Osteoblast (primary cell): ENCODE results near the gene PAPLN. TPM values are rescaled to one million over a fixed set of nuclear protein-coding genes. Genes with fewer than 3 reads are reported as not detected.

Experiments used
- DNase-seq: peaks from one replicate; pipeline ENCODE4 v3.0.0; 2011; ENCODE audit warnings: low spot score, mixed read lengths; ENCODE audit not compliant: insufficient read length; ENCODE audit errors: missing footprints
- H2AFZ ChIP-seq: 2 replicates; pipeline ENCODE4 v1.6.0; 2011; ENCODE audit warnings: mild to moderate bottlenecking, low read length
- H3K27ac ChIP-seq: 2 replicates; pipeline ENCODE4 v1.5.1; 2011; ENCODE audit warnings: mild to moderate bottlenecking, low read depth, low read length, moderate library complexity
- H3K27me3 ChIP-seq: 2 replicates; pipeline ENCODE4 v1.6.0; 2012; ENCODE audit warnings: mild to moderate bottlenecking, control low read depth, inconsistent platforms, low read length, moderate library complexity; ENCODE audit not compliant: insufficient read depth
- H3K36me3 ChIP-seq: 2 replicates; pipeline ENCODE4 v1.5.1; 2011; ENCODE audit warnings: mild to moderate bottlenecking, low read length, control low read depth, moderate library complexity; ENCODE audit not compliant: insufficient read depth
- H3K4me1 ChIP-seq: 2 replicates; pipeline ENCODE4 v1.5.1; 2011; ENCODE audit warnings: mild to moderate bottlenecking, low read length, control low read depth, moderate library complexity; ENCODE audit not compliant: insufficient read depth
- H3K4me2 ChIP-seq: 2 replicates; pipeline ENCODE4 v1.6.0; 2011; ENCODE audit warnings: mild to moderate bottlenecking, low read length; ENCODE audit not compliant: insufficient read depth
- H3K4me3 ChIP-seq: fragments of 200-600 bp; sonication (generic); 3 replicates; pipeline ENCODE4 v1.5.1; 2012; ENCODE audit warnings: mild to moderate bottlenecking, low read length, inconsistent platforms; ENCODE audit not compliant: insufficient read depth
- H3K79me2 ChIP-seq: 2 replicates; pipeline ENCODE4 v1.6.0; 2012; ENCODE audit warnings: mild to moderate bottlenecking, low read length, control low read depth, inconsistent platforms; ENCODE audit not compliant: insufficient read depth
- H3K9me3 ChIP-seq: 2 replicates; pipeline ENCODE4 v1.5.1; 2011; ENCODE audit warnings: low read depth, low read length, control low read depth
- H4K20me1 ChIP-seq: 2 replicates; pipeline ENCODE4 v1.6.0; 2012; ENCODE audit warnings: mild to moderate bottlenecking, low read length, control low read depth; ENCODE audit not compliant: insufficient read depth
- total RNA-seq: library from RNA; depleted of rRNA; stranded (reverse); fragments of >200 nt; gene quantifications from 2 replicates; pipeline ENCODE4 v1.2.3, GENCODE V29; 2012
- TF ChIP-seq, protein P1 (sequence below): IDR thresholded peaks from 2 replicates; pipeline ENCODE4 v1.5.1; 2011; ENCODE audit warnings: mild to moderate bottlenecking, low read depth, low read length, moderate library complexity; ENCODE audit errors: extremely low read depth

The PAPLN gene
- total RNA-seq, 1 donor: 5.8 TPM

DNA sequence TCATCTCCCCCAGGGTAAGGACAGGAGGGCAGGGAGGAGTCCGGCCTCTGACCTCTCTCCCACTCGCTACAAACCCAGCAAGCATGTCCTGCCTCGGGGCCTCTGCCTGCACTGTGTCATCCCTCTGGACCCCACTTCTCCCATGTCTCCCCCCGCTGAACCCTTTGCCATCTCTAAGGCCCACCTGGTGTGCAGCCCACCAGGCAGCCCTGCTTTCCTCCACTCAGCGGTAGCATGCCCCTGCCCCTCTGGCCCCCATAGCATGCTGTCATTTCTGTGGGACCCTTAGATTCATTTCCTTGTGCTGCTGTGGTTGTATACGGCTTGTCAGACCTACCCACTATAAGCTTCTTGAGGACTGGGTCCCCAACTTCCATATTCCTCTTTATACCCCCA lies 17.7 kb downstream of the PAPLN start:
- Histone ChIP-seq H2AFZ (no peak overlapping the region), H3K4me3 (no peak overlapping the region), H3K79me2 (no peaks in the 10 kb centered on the region), H3K4me1 (no peaks in the 10 kb centered on the region), H3K4me2 (no peak overlapping the region), H3K27ac (no peak overlapping the region), H3K36me3 (no peaks in the 10 kb centered on the region), H4K20me1 (no peaks in the 10 kb centered on the region), H3K27me3 (no peaks in the 10 kb centered on the region), H3K9me3 (no peaks in the 10 kb centered on the region)
- peak; percentile 38 for DNase-seq
- TF ChIP-seq, protein P1, sequence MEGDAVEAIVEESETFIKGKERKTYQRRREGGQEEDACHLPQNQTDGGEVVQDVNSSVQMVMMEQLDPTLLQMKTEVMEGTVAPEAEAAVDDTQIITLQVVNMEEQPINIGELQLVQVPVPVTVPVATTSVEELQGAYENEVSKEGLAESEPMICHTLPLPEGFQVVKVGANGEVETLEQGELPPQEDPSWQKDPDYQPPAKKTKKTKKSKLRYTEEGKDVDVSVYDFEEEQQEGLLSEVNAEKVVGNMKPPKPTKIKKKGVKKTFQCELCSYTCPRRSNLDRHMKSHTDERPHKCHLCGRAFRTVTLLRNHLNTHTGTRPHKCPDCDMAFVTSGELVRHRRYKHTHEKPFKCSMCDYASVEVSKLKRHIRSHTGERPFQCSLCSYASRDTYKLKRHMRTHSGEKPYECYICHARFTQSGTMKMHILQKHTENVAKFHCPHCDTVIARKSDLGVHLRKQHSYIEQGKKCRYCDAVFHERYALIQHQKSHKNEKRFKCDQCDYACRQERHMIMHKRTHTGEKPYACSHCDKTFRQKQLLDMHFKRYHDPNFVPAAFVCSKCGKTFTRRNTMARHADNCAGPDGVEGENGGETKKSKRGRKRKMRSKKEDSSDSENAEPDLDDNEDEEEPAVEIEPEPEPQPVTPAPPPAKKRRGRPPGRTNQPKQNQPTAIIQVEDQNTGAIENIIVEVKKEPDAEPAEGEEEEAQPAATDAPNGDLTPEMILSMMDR: no peak

DNA sequence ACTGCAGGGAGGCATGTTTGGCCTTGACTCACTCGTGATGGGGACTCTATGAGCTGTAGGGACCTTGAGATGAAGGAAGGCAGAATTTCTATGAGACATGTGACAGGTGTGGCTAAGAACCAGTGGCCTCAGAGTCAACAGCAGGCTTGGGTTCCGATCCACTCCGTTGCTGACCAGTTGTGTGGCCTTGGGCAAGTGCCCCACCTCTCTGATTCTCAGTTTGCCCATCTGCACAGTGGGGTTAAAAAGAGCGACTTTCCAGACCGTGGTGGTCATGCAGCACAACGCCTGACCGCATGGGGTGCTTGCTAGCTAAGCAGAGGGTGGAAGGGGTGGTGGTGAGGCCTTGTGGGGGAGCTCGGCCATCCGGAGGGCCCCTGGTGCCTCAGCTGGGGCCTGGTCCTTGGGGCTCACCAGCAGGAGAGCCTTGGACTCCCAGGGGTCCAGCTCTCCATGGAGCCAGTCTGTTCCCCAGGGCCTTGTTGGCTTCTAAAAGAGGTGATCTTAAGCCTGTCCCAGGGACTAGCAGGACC lies 18.5 kb downstream of the PAPLN start:
- Histone ChIP-seq H3K9me3 (no peaks in the 10 kb centered on the region), H3K79me2 (no peaks in the 10 kb centered on the region), H3K27me3 (no peaks in the 10 kb centered on the region), H3K4me1 (no peaks in the 10 kb centered on the region), H4K20me1 (no peaks in the 10 kb centered on the region), H3K4me2 (no peak overlapping the region), H3K4me3 (no peak overlapping the region), H3K36me3 (no peaks in the 10 kb centered on the region), H2AFZ (no peak overlapping the region), H3K27ac (no peak overlapping the region)
- TF ChIP-seq, protein P1: no peak
- peak; percentile 79 for DNase-seq

DNA sequence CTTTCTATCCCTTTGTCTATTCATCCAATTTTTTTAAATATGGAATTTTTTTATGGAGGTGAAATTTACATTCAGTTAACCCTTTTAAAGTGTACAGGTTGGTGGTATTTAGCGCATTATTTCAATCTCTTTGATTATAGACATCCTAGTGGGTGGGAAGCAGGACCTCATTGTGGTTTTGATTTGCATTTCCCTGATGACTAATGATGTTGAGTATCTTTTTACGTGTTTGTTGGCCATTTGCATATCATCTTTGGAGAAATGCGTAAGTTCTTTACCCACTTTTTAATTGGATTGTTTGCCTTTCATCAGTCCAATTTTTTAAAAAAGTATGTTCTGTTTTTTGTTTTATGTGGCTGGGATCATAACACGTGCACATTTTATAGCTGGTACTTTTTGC lies 20.8 kb downstream of the PAPLN start:
- Histone ChIP-seq H3K79me2 (no peaks in the 10 kb centered on the region), H3K4me2 (no peak overlapping the region), H2AFZ (no peak overlapping the region), H3K4me3 (no peak overlapping the region), H3K36me3 (no peaks in the 10 kb centered on the region), H3K27me3 (no peaks in the 10 kb centered on the region), H4K20me1 (no peaks in the 10 kb centered on the region), H3K9me3 (no peaks in the 10 kb centered on the region), H3K27ac (no peak overlapping the region), H3K4me1 (no peaks in the 10 kb centered on the region)
- DNase-seq: no peak
- TF ChIP-seq, protein P1: no peak

DNA sequence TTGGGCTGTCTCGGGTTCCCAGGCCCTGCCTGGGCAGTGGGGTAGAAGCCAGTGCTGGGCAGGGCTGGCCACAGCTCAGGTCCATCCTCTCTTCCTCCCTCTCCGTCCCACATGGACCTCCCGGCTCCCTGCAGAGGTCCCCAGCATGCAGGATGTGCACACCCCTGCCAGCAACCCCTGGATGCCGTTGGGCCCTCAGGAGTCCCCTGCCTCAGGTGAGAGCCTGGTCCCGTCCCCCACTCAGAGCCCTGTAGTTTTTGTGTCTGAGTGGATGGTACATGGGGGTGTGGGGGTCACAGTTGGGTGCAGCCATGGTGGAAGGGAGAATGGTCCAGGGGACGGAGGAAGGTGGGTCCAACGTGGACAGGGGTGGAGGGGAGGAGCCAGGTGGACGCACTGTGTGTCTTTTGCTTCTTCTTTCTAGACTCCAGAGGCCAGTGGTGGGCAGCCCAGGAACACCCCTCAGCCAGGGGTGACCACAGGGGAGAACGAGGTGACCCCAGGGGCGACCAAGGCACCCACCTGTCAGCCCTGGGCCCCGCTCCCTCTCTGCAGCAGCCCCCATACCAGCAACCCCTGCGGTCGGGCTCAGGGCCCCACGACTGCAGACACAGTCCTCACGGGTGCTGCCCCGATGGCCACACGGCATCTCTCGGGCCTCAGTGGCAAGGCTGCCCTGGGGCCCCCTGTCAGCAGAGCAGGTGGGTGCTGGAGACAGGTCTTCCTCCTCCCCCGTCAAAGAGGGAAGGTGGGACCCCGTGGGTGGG lies 21.7 kb downstream of the PAPLN start:
- no peaks in the 10 kb centered on the region for H4K20me1 ChIP-seq
- DNase-seq: peak; percentile 47
- no peak overlapping the region for H3K4me3 ChIP-seq
- no peaks in the 10 kb centered on the region for H3K79me2 ChIP-seq
- TF ChIP-seq, protein P1: no peak
- no peak overlapping the region for H3K27ac ChIP-seq
- no peaks in the 10 kb centered on the region for H3K4me1 ChIP-seq
- H3K27me3 ChIP-seq: no peaks in the 10 kb centered on the region
- no peaks in the 10 kb centered on the region for H3K36me3 ChIP-seq
- no peak overlapping the region for H2AFZ ChIP-seq
- H3K9me3 ChIP-seq: no peaks in the 10 kb centered on the region
- H3K4me2 ChIP-seq: no peak overlapping the region
